CD4-positive, CD25-positive, alpha-beta regulatory T cell (primary cell): Measurements from ENCODE around the gene BRPF1. TPM values are rescaled to one million over a fixed set of nuclear protein-coding genes. Genes with fewer than 3 reads are reported as not detected.

ENCODE experiments used
- ATAC-seq, 2 donors: fragments of 150-1000 bp; cut with Tn5 transposase; one replicate each; pipeline ENCODE4 v1.10.0; 2021; ENCODE audit warnings: low read depth in 2 of 2, moderate number of reproducible peaks in 2 of 2, moderate library complexity in 1 of 2
- DNase-seq, 3 donors: peaks; one replicate each; pipeline versions ENCODE4 v3.0.0 to v3.0.0-alpha.2; 2012 to 2022; ENCODE audit warnings: mixed read lengths in 1 of 3
- H3K27ac ChIP-seq: one replicate; pipeline ENCODE4 v1.7.0; 2013; ENCODE audit warnings: mild to moderate bottlenecking, low read length; ENCODE audit not compliant: insufficient read depth, poor library complexity, severe bottlenecking
- H3K27me3 ChIP-seq: one replicate; pipeline ENCODE4 v1.7.0; 2013; ENCODE audit warnings: low read length; ENCODE audit not compliant: control insufficient read depth, insufficient read depth
- H3K36me3 ChIP-seq: one replicate; pipeline ENCODE4 v1.7.0; 2013; ENCODE audit warnings: mild to moderate bottlenecking, low read length, moderate library complexity; ENCODE audit not compliant: control insufficient read depth, insufficient read depth
- H3K4me1 ChIP-seq: 2 replicates; pipeline ENCODE4 v1.7.0; 2013; ENCODE audit warnings: mild to moderate bottlenecking, low read length; ENCODE audit not compliant: insufficient read depth, control insufficient read depth, poor library complexity, severe bottlenecking
- H3K4me3 ChIP-seq: one replicate; pipeline ENCODE4 v1.7.0; 2013; ENCODE audit warnings: low read depth, mild to moderate bottlenecking, low read length, moderate library complexity
- H3K9me3 ChIP-seq, 2 experiments: 1 replicate in 1 of 2; 2 replicates in 1 of 2; pipeline ENCODE4 v1.7.0; 2013; ENCODE audit warnings: low read length in 2 of 2, mild to moderate bottlenecking in 1 of 2, moderate library complexity in 1 of 2; ENCODE audit not compliant: control insufficient read depth in 2 of 2
- H3K27ac Mint-ChIP-seq, 3 donors: one replicate each; pipeline ENCODE4 v1.8.0; 2020 to 2022; ENCODE audit warnings: mild to moderate bottlenecking in 3 of 3, mixed read lengths in 3 of 3, moderate library complexity in 2 of 3
- H3K27me3 Mint-ChIP-seq: one replicate; pipeline ENCODE4 v1.8.0; 2022; ENCODE audit warnings: mild to moderate bottlenecking, mixed read lengths
- H3K36me3 Mint-ChIP-seq: one replicate; pipeline ENCODE4 v1.8.0; 2020; ENCODE audit warnings: mixed read lengths
- H3K4me1 Mint-ChIP-seq, 4 donors: one replicate each; pipeline ENCODE4 v1.8.0; 2020 to 2022; ENCODE audit warnings: mixed read lengths in 4 of 4, mild to moderate bottlenecking in 1 of 4
- H3K4me3 Mint-ChIP-seq, 4 donors: one replicate each; pipeline ENCODE4 v1.8.0; 2020 to 2022; ENCODE audit warnings: mild to moderate bottlenecking in 4 of 4, mixed read lengths in 4 of 4, moderate library complexity in 3 of 4
- H3K9me3 Mint-ChIP-seq, 7 donors: one replicate each; pipeline ENCODE4 v1.8.0; 2020 to 2022; ENCODE audit warnings: mixed read lengths in 7 of 7, mild to moderate bottlenecking in 3 of 7, moderate library complexity in 2 of 7
- polyA plus RNA-seq, 4 donors: library from polyadenylated mRNA; unstranded; fragments of 300-500 nt; fragmentation: Illumina TruSeq; gene quantifications; one replicate each; pipeline ENCODE4 v1.2.3, GENCODE V29; 2021
- total RNA-seq: library from RNA; stranded (reverse); gene quantifications from one replicate; pipeline ENCODE4 v1.2.3, GENCODE V29; 2022

Gene BRPF1
- total and polyA plus RNA-seq, 5 donors from 2014 or later = 6.7 to 41.2 (median 10.3) TPM

GRCh38 chr3:9749645-9750555 is 18.4 kb downstream of the BRPF1 start, which contains the start of gene OGG1:
Gene OGG1, plus strand, starts transcription at chr3:9749952. Its CDS starts 335 bp downstream, at chr3:9750287.
- H3K27ac ChIP-seq = peak within 1 kb of the TSS; percentile 76
- H3K4me1 Mint-ChIP-seq = peaks cover 11 to 52% (median 32%) of the 10 kb centered on the region in 4 donors
- peak within 1 kb of the TSS; percentile 91 for H3K4me3 ChIP-seq
- H3K9me3 ChIP-seq = no peaks in the 10 kb centered on the region
- peaks cover 45% of the 10 kb centered on the region for H3K36me3 ChIP-seq
- peak; percentile 98 for ATAC-seq
- peak within 1 kb of the TSS; percentile 94 to 99 (median 98) for H3K27ac Mint-ChIP-seq
- peak; percentile 96 to 99 (median 97) for DNase-seq
- no peaks in the 10 kb centered on the region for H3K27me3 Mint-ChIP-seq
- no peaks in the 10 kb centered on the region for H3K9me3 Mint-ChIP-seq
- peaks cover 31% of the 10 kb centered on the region for H3K36me3 Mint-ChIP-seq
- peak within 1 kb of the TSS; percentile 88 to 99 (median 96) for H3K4me3 Mint-ChIP-seq
- H3K4me1 ChIP-seq = peaks cover 32% of the 10 kb centered on the region
- no peaks in the 10 kb centered on the region for H3K27me3 ChIP-seq

- Mint-ChIP-seq H3K27ac (peak overlapping the region; percentile 94 to 99 (median 98)), H3K4me3 (peak overlapping the region; percentile 88 to 99 (median 96)), H3K9me3 (no peaks in the 10 kb centered on the region), H3K27me3 (no peaks in the 10 kb centered on the region), H3K4me1 (peaks cover 14 to 57% (median 37%) of the 10 kb centered on the region in 4 donors), H3K36me3 (peaks cover 32% of the 10 kb centered on the region)
- H3K27ac ChIP-seq = peak overlapping the region; percentile 76
- H3K36me3 ChIP-seq = peaks cover 37% of the 10 kb centered on the region
- no peaks in the 10 kb centered on the region for H3K27me3 ChIP-seq
- peak in 1 of 3 donors; percentile 18 for DNase-seq
- no peaks in the 10 kb centered on the region for H3K9me3 ChIP-seq
- peaks cover 36% of the 10 kb centered on the region for H3K4me1 ChIP-seq
- peak overlapping the region; percentile 91 for H3K4me3 ChIP-seq
- no peak for ATAC-seq
Observed at GRCh38 chr3:9750556-9751411, 19.2 kb downstream of the BRPF1 start.

- peaks cover 10 to 49% (median 35%) of the 10 kb centered on the region in 4 donors for H3K4me1 Mint-ChIP-seq
- peaks cover 48% of the 10 kb centered on the region for H3K36me3 ChIP-seq
Observed at GRCh38 chr3:9754678-9755077, 23.1 kb downstream of the BRPF1 start.

GRCh38 chr3:9757427-9757826 is 25.9 kb downstream of the BRPF1 start:
- Histone ChIP-seq H3K4me1 (peaks cover 9% of the 10 kb centered on the region), H3K27ac (no peak overlapping the region), H3K4me3 (no peak overlapping the region), H3K9me3 (no peaks in the 10 kb centered on the region), H3K36me3 (peaks cover 37% of the 10 kb centered on the region), H3K27me3 (no peaks in the 10 kb centered on the region)
- ATAC-seq (no peak), DNase-seq (no peak)
- peaks cover 6 to 26% (median 16%) of the 10 kb centered on the region in 4 donors for H3K4me1 Mint-ChIP-seq
- H3K9me3 Mint-ChIP-seq = peaks cover 0 to 2% (median 0%) of the 10 kb centered on the region in 7 donors
- no peak overlapping the region for H3K4me3 Mint-ChIP-seq
- peaks cover 31% of the 10 kb centered on the region for H3K36me3 Mint-ChIP-seq
- no peaks in the 10 kb centered on the region for H3K27me3 Mint-ChIP-seq
- peak overlapping the region in 1 of 3 donors; percentile 47 for H3K27ac Mint-ChIP-seq

More at GRCh38 chr3:9754678-9755077, 23.1 kb downstream of the BRPF1 start:
- no peaks in the 10 kb centered on the region for H3K9me3 Mint-ChIP-seq
- H3K9me3 ChIP-seq = no peaks in the 10 kb centered on the region
- no peaks in the 10 kb centered on the region for H3K27me3 Mint-ChIP-seq
- ATAC-seq (no peak), DNase-seq (peak in 1 of 3 donors; percentile 53)
- H3K4me3 Mint-ChIP-seq = peak overlapping the region; percentile 27 to 81 (median 66)
- no peak overlapping the region for H3K27ac ChIP-seq
- peak overlapping the region; percentile 75 to 95 (median 84) for H3K27ac Mint-ChIP-seq
- peak overlapping the region; percentile 24 for H3K4me3 ChIP-seq
- peaks cover 30% of the 10 kb centered on the region for H3K4me1 ChIP-seq
- H3K27me3 ChIP-seq = no peaks in the 10 kb centered on the region
- peaks cover 26% of the 10 kb centered on the region for H3K36me3 Mint-ChIP-seq

- Histone ChIP-seq H3K9me3 (no peaks in the 10 kb centered on the region), H3K36me3 (peaks cover 29% of the 10 kb centered on the region), H3K4me3 (no peak overlapping the region), H3K4me1 (no peaks in the 10 kb centered on the region), H3K27ac (no peak overlapping the region), H3K27me3 (no peaks in the 10 kb centered on the region)
- peaks cover 28% of the 10 kb centered on the region for H3K36me3 Mint-ChIP-seq
- peaks cover 0 to 7% (median 3%) of the 10 kb centered on the region in 4 donors for H3K4me1 Mint-ChIP-seq
- DNase-seq = no peak
- no peaks in the 10 kb centered on the region for H3K27me3 Mint-ChIP-seq
- H3K27ac Mint-ChIP-seq = peak overlapping the region in 1 of 3 donors; percentile 73
- ATAC-seq = no peak
- peaks cover 0 to 2% (median 0%) of the 10 kb centered on the region in 7 donors for H3K9me3 Mint-ChIP-seq
- no peak overlapping the region for H3K4me3 Mint-ChIP-seq
Observed at GRCh38 chr3:9760779-9761505, 29.4 kb downstream of the BRPF1 start.

GRCh38 chr3:9761919-9762318 is 30.4 kb downstream of the BRPF1 start:
- Histone ChIP-seq H3K9me3 (no peaks in the 10 kb centered on the region), H3K4me3 (no peak overlapping the region), H3K4me1 (no peaks in the 10 kb centered on the region), H3K36me3 (peaks cover 20% of the 10 kb centered on the region), H3K27ac (no peak overlapping the region), H3K27me3 (no peaks in the 10 kb centered on the region)
- ATAC-seq (no peak), DNase-seq (no peak)
- Mint-ChIP-seq H3K4me3 (no peak overlapping the region), H3K9me3 (peaks cover 0 to 2% (median 0%) of the 10 kb centered on the region in 7 donors), H3K27ac (no peak overlapping the region), H3K27me3 (no peaks in the 10 kb centered on the region), H3K4me1 (peaks cover 0 to 10% (median 4%) of the 10 kb centered on the region in 4 donors), H3K36me3 (peaks cover 31% of the 10 kb centered on the region)

GRCh38 chr3:9762871-9763270 is 31.3 kb downstream of the BRPF1 start:
- Histone ChIP-seq H3K4me3 (no peak overlapping the region), H3K9me3 (no peaks in the 10 kb centered on the region), H3K4me1 (no peaks in the 10 kb centered on the region), H3K27ac (no peak overlapping the region), H3K27me3 (no peaks in the 10 kb centered on the region), H3K36me3 (peaks cover 16% of the 10 kb centered on the region)
- no peak overlapping the region for H3K4me3 Mint-ChIP-seq
- peaks cover 0 to 2% (median 0%) of the 10 kb centered on the region in 7 donors for H3K9me3 Mint-ChIP-seq
- ATAC-seq = no peak
- no peak overlapping the region for H3K27ac Mint-ChIP-seq
- peaks cover 0 to 14% (median 9%) of the 10 kb centered on the region in 4 donors for H3K4me1 Mint-ChIP-seq
- H3K36me3 Mint-ChIP-seq = peaks cover 32% of the 10 kb centered on the region
- no peak for DNase-seq
- H3K27me3 Mint-ChIP-seq = no peaks in the 10 kb centered on the region
